Spleen (tissue), 11 donors: ENCODE data around the gene THBS2. TPM values are rescaled to one million over a fixed set of nuclear protein-coding genes. Genes with fewer than 3 reads are reported as not detected.

Experiments
- DNase-seq: peaks from one replicate; pipeline ENCODE4 v3.0.0-alpha.2; 2020
- H3K27ac ChIP-seq, 8 donors: fragments of 200-600 bp; sonication (generic) in 7 of 8; 1 replicate in 4 of 8; 2 replicates in 4 of 8; pipeline versions ENCODE4 v1.5.0 to v1.8.0; 2016 to 2021; ENCODE audit warnings: inconsistent platforms in 4 of 8, mild to moderate bottlenecking in 4 of 8, moderate library complexity in 1 of 8
- H3K27me3 ChIP-seq, 7 donors: fragments of 200-600 bp; sonication (generic) in 6 of 7; replicated peaks in 1 of 7; 1 replicate in 4 of 7; 2 replicates in 3 of 7; pipeline versions ENCODE4 v1.5.0 to v1.8.0; 2016 to 2021; ENCODE audit warnings: inconsistent platforms in 3 of 7, mild to moderate bottlenecking in 1 of 7
- H3K36me3 ChIP-seq, 6 donors: fragments of 200-600 bp; sonication (generic) in 5 of 6; 1 replicate in 4 of 6; 2 replicates in 2 of 6; pipeline versions ENCODE4 v1.5.0 to v1.8.0; 2016 to 2021; ENCODE audit warnings: inconsistent platforms in 2 of 6
- H3K4me1 ChIP-seq, 6 donors: fragments of 200-600 bp; sonication (generic) in 5 of 6; 1 replicate in 3 of 6; 2 replicates in 3 of 6; pipeline versions ENCODE4 v1.5.0 to v1.8.0; 2016 to 2021; ENCODE audit warnings: inconsistent platforms in 3 of 6
- H3K4me3 ChIP-seq, 8 donors: fragments of 200-600 bp; sonication (generic) in 7 of 8; 1 replicate in 4 of 8; 2 replicates in 4 of 8; pipeline versions ENCODE4 v1.5.0 to v1.8.0; 2016 to 2021; ENCODE audit warnings: inconsistent platforms in 4 of 8, mild to moderate bottlenecking in 4 of 8, moderate library complexity in 2 of 8
- H3K9me3 ChIP-seq, 8 donors: fragments of 200-600 bp; sonication (generic) in 7 of 8; 1 replicate in 4 of 8; 2 replicates in 4 of 8; pipeline versions ENCODE4 v1.5.0 to v1.8.0; 2016 to 2021; ENCODE audit warnings: inconsistent platforms in 4 of 8
- CTCF ChIP-seq, 11 experiments: fragments of 200-600 bp in 7 of 11; fragments of 450-650 bp in 4 of 11; sonication (generic) in 4 of 11; IDR thresholded peaks in 8 of 11; conservative IDR thresholded peaks in 3 of 11; 1 replicate in 7 of 11; 2 replicates in 4 of 11; pipeline versions ENCODE4 v1.4.0 to v1.8.0; 2016 to 2021; ENCODE audit warnings: antibody characterized with exemption in 11 of 11, inconsistent platforms in 4 of 11, mild to moderate bottlenecking in 1 of 11
- POLR2A ChIP-seq, 3 donors: fragments of 450-650 bp; IDR thresholded peaks; one replicate each; pipeline ENCODE4 v1.5.1; 2017; ENCODE audit warnings: antibody characterized with exemption in 3 of 3, mild to moderate bottlenecking in 1 of 3
- POLR2AphosphoS5 ChIP-seq, 3 donors: sonication (generic); formaldehyde crosslinking; IDR thresholded peaks; one replicate each; pipeline ENCODE4 v1.5.1; 2017; ENCODE audit warnings: antibody characterized with exemption in 3 of 3
- WGBS, 5 donors: extraction: QIAGEN DNeasy Blood & Tissue Kit in 3 of 5; methylation state at CpG; one replicate each; pipeline versions ENCODE4 v1.1.5 to v1.1.7; 2013 to 2018; 5-methylcytosine and 5-hydroxymethylcytosine counted together
- intact Hi-C: fragments of 100-400 bp; cut with DNase I; formaldehyde crosslinking; loops from one replicate; pipeline ENCODE4 v1.15.0; 2023; ENCODE audit warnings: low total_unique reads
- polyA plus RNA-seq, 3 donors: library from polyadenylated mRNA; stranded (reverse); fragments of 200-250 nt; gene quantifications; one replicate each; pipeline ENCODE4 v1.2.1, GENCODE V29; 2013
- total RNA-seq, 7 donors: library from RNA; depleted of rRNA in 3 of 7; stranded (reverse); fragments of >200 nt in 3 of 7; fragmentation: NEBNext Ultra II Directional in 4 of 7; extraction: Animal tissue kit (Norgen Biotek cat#: 25700) in 4 of 7; gene quantifications; one replicate each; pipeline versions ENCODE4 v1.1.0 to v1.2.1, GENCODE V29; 2016 to 2021
- donor health status: healthy with polysubstance abuse.
- donor health status: DM: no; HTN: no; CAD: no; lungs with moderate emphysema.
- donor health status: DM: no; HTN: no; CAD: no.
- donor health status: Bipolar disorder and iron deficiency.
- donor health status: healthy.
- donor health status: DM: no; HTN: no; CAD: no.
- donor health status: DM: yes; HTN: yes; CAD: no.

Gene THBS2
- total and polyA plus RNA-seq, 10 donors: 1.2 to 24.9 (median 5.7) TPM

DNA sequence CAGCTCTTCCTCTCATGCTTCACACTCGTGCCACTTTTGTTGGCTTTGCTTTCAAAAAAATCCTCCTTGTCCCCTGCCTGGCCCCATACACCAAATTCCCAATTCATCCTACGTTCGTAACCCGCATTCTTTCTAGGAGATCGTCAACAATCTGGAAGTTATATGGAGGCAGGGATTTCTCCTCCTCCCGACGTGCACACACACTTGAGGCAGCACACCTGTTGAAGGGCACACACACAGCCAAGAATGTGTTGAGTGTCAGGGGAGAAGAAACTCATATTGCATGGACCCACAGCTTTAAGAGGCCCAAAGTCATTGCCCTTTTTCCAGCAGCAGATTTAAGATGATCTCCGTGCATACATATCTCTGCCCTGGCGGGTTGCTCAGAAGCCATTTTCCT, 28.9 kb downstream of the THBS2 start:
- Histone ChIP-seq H3K4me1 (no peaks in the 10 kb centered on the region), H3K27me3 (no peaks in the 10 kb centered on the region), H3K9me3 (peaks cover 0 to 11% (median 2%) of the 10 kb centered on the region in 8 donors), H3K36me3 (peaks cover 0 to 4% (median 0%) of the 10 kb centered on the region in 6 donors), H3K4me3 (no peak overlapping the region), H3K27ac (peak overlapping the region in 3 of 8 donors; percentile 25 to 29 (median 25))
- TF ChIP-seq POLR2AphosphoS5 (IDR thresholded peaks at IDR 0.05) (no peak), POLR2A (IDR thresholded peaks at IDR 0.05) (no peak), CTCF (IDR thresholded peaks at IDR 0.05 in 8 of 11, conservative IDR thresholded peaks at IDR 0.05 in 3 of 11) (no peak)
- 82 to 92% (median 90%) methylated on average over 9 of the region's 9 CpGs for WGBS, 5 donors
- DNase-seq: no peak
- intact Hi-C loops: no loop called here

DNA sequence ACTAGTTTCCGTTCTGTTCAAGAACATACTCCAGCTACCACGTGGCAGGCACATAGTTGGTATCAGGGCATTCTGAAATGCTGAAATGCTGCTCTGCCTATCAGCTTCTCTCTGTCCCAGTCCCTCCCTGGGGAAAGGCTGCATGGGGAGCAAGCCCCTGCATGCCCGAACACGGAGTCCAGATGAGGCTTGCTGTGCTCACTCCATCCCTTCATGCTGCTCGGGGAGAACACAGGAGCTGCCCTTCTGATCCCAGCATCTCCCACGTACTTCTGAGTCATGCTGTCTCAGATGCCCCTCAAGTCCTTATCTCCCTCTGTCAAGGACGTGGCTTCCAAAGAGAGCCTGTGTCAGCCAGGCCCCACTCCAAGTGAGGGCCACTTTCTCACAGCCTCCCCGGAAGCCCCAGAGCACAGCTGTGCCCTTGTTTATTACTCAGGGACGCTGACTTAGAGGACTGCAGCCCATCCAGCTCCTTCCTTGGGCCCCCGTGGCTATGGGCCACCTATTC, 29.4 kb downstream of the THBS2 start:
- Histone ChIP-seq H3K9me3 (peaks cover 0 to 11% (median 2%) of the 10 kb centered on the region in 8 donors), H3K36me3 (peaks cover 0 to 4% (median 0%) of the 10 kb centered on the region in 6 donors), H3K27me3 (no peaks in the 10 kb centered on the region), H3K4me3 (no peak overlapping the region), H3K27ac (peak overlapping the region in 4 of 8 donors; percentile 20 to 29 (median 25)), H3K4me1 (no peaks in the 10 kb centered on the region)
- no peak for TF ChIP-seq POLR2A (IDR thresholded peaks at IDR 0.05)
- TF ChIP-seq POLR2AphosphoS5 (IDR thresholded peaks at IDR 0.05): no peak
- no peak for TF ChIP-seq CTCF (IDR thresholded peaks at IDR 0.05 in 8 of 11, conservative IDR thresholded peaks at IDR 0.05 in 3 of 11)
- DNase-seq: no peak
- intact Hi-C loops: no loop called here
- WGBS, 5 donors: 59 to 73% (median 68%) methylated on average over 10 of the region's 10 CpGs

DNA sequence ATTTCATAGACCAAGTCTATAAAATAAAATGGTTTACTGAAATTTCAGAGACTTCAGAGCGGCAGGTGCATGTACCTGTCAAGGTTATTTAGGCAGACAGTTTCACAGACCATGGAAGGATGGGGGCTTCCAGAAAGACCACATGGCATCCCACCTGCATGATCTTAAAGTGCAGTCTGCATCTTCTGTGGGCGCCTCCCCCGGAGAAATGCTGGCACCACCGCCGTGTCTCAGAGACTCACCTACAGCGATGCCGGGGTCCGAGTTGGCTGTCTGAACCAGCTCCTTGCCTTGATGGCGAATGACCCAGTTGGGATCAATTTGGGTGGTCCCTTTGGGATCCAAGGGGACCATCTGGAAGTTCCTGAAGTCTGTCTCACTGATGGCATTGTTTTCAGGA, 30.6 kb downstream of the THBS2 start:
- intact Hi-C loops: no loop called here
- no peaks in the 10 kb centered on the region for H3K27me3 ChIP-seq
- DNase-seq: no peak
- H3K4me1 ChIP-seq: no peaks in the 10 kb centered on the region
- peaks cover 0 to 4% (median 0%) of the 10 kb centered on the region in 6 donors for H3K36me3 ChIP-seq
- no peak overlapping the region for H3K4me3 ChIP-seq
- no peak overlapping the region for H3K27ac ChIP-seq
- peaks cover 0 to 11% (median 2%) of the 10 kb centered on the region in 8 donors for H3K9me3 ChIP-seq
- TF ChIP-seq CTCF (IDR thresholded peaks at IDR 0.05 in 8 of 11, conservative IDR thresholded peaks at IDR 0.05 in 3 of 11) (no peak), POLR2AphosphoS5 (IDR thresholded peaks at IDR 0.05) (no peak), POLR2A (IDR thresholded peaks at IDR 0.05) (no peak)
- 90 to 98% (median 95%) methylated on average over 8 to 9 of the region's 9 CpGs for WGBS, 5 donors

DNA sequence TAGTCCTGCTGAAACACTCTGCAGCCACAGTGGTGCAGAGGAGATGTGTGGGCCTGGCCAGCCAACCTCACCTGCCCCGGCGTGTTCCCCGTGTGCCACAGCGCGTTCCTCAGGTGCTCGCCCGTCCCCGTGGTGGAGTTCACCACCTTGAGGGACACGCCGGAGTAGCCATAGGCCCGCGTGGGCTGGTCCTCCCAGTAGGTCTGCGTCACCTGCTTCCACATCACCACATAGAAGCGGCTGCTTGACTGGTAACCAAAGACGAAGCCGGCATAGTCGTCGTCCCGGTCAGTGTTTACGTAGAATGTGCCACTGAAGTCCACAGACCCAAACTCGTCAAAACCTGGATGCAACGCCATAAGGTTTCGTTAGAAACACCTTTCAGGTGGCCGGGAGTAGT, 31.5 kb downstream of the THBS2 start:
- TF ChIP-seq CTCF (IDR thresholded peaks at IDR 0.05 in 8 of 11, conservative IDR thresholded peaks at IDR 0.05 in 3 of 11): no peak
- TF ChIP-seq POLR2A (IDR thresholded peaks at IDR 0.05): no peak
- no peak for TF ChIP-seq POLR2AphosphoS5 (IDR thresholded peaks at IDR 0.05)
- intact Hi-C loops: no loop called here
- DNase-seq: no peak

More for the DNA sequence above, 31.5 kb downstream of the THBS2 start:
- Histone ChIP-seq H3K27ac (no peak overlapping the region), H3K27me3 (no peaks in the 10 kb centered on the region), H3K36me3 (peaks cover 0 to 4% (median 0%) of the 10 kb centered on the region in 6 donors), H3K4me1 (no peaks in the 10 kb centered on the region), H3K9me3 (peaks cover 0 to 11% (median 2%) of the 10 kb centered on the region in 8 donors), H3K4me3 (no peak overlapping the region)
- 92 to 97% (median 94%) methylated on average over 16 to 24 of the region's 24 CpGs for WGBS, 5 donors
